ENCODE results near the gene BCO2.

DNA sequence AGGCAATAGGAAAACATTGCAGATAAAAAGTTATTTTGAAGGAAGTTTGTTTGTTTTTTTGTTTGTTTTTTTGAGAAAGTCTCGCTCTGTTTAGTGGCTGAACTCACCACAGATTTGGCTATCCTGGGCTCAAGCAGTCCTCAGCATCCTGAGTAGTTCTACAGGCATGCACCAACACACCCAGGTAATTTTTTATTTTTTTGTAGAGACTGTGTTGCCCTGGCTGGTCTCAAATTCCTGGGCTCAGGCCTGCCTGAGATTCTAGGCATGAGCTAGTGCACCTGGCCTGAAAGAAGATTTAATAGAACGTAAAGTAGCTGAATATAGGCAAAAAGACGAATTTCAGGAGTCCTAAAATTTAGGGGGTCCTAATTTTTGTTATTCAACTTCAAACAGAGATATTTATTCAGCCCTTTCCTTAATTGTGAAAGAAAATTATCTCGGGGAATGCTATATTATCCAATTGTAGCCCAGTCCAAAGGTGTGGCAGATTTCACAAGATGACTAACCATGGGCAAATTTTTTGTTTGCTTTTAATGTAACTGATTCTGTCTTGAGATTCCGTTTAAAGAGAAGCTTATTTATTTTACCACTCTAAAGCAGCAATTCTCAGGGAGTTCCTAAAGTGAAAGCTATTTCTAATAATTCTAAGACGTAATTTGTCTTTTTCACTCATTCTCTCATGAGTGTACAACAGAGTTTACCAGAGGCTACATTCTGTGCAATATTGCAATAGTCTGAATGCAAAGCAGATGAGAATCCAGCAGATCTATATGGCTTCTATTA, 12.4 kb upstream of the BCO2 start:
- TF ChIP-seq, protein P1, sequence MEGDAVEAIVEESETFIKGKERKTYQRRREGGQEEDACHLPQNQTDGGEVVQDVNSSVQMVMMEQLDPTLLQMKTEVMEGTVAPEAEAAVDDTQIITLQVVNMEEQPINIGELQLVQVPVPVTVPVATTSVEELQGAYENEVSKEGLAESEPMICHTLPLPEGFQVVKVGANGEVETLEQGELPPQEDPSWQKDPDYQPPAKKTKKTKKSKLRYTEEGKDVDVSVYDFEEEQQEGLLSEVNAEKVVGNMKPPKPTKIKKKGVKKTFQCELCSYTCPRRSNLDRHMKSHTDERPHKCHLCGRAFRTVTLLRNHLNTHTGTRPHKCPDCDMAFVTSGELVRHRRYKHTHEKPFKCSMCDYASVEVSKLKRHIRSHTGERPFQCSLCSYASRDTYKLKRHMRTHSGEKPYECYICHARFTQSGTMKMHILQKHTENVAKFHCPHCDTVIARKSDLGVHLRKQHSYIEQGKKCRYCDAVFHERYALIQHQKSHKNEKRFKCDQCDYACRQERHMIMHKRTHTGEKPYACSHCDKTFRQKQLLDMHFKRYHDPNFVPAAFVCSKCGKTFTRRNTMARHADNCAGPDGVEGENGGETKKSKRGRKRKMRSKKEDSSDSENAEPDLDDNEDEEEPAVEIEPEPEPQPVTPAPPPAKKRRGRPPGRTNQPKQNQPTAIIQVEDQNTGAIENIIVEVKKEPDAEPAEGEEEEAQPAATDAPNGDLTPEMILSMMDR (conservative IDR thresholded peaks at IDR 0.05; ENCODE audit: low read depth, low read length): no peak
- no peak for TF ChIP-seq EZH2 (IDR thresholded peaks at IDR 0.05; ENCODE audit: low read length, unreplicated experiment)
- TF ChIP-seq EZH2phosphoT487 (IDR thresholded peaks at IDR 0.05; ENCODE audit: borderline replicate concordance, low read length): no peak
